Endothelial cell of hepatic sinusoid (primary cell): ENCODE results near the gene GART.
"Not testable (repeated sequence)": the region's sequence is repeated elsewhere in the genome, so short reads cannot be mapped to it uniquely, and the experiment has no call there.

ENCODE experiments used
- in situ Hi-C: cut with HindIII; loops from 2 replicates; pipeline ENCODE4 v1.10.0; 2017; ENCODE audit warnings: low sequenced_read_pairs

GART gene

DNA sequence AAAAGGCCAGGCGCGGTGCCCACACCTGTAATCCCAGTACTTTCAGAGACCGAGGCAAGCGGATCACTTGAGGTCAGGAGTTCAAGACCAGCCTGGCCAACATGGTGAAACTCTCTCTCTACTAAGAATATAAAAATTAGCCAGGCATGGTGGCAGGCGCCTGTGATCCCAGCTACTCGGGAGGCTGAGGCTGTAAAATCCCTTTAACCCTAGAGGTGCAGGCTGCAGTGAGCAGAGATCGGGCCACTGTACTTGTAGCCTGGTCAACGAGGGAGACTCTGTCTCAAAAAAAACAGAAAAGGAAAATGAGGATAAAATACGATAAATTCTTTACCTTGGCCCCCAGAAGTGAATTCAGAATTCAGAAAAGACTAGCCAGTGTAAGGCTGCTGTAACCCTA lies 63.7 kb downstream of the GART start:
- in situ Hi-C loops: no loop called here

DNA sequence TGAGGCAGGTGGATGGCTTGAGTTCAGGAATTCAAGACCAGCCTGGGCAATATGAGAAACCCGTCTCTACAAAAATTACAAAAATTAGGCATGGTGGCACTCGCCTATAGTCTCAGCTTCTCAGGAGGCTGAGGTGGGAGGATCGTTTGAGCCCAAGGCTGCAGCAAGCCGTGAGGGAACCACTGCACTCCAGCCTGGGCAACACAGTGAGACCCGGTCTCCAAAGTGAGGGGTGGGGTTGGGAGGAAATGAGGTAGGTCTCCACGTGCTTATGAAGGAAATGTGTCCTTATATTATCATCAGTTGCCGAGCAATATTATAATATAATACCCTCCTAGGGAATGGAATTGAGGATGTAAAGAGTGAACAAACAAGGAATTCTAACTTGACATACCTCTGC lies 64.9 kb downstream of the GART start:
- in situ Hi-C loops: no loop called here

DNA sequence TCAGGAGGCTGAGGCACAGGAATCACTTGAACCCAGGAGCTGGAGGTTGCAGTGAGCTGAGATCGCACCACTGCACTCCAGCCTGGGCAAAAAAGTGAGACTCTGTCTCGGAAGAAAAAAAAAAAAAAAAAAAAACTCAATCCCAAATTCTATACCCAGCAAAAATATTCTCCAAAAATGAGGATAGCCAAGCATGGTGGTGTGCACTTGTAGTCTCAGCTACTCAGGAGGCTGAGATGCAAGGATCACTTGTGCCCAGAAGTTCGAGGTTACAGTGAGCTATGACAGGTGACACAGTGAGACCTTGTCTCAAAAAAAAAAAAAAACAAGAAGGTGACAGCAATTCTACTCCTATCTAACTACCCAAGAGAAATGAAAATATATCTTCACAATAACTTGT lies 68.6 kb downstream of the GART start:
- in situ Hi-C loops: no loop called here

DNA sequence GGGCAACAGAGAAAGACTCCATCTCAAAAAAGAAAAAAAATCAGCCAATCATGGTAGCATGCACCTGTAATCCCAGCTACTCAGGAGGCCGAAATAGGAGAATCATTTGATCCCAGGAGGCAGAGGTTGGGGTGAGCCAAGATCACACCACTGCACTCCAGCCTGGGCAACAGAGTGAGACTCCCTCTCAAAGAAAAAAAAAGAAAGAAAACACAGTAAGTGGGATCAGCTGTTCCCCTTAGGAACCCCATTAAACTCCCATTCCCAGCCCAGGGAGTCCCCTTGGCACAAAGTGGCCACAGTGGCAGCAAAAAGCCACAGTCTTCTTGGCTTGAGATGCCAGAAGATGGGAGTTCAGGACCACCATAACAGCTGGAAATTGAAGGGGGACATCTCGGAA lies 71.2 kb downstream of the GART start:
- in situ Hi-C loops: no loop called here

DNA sequence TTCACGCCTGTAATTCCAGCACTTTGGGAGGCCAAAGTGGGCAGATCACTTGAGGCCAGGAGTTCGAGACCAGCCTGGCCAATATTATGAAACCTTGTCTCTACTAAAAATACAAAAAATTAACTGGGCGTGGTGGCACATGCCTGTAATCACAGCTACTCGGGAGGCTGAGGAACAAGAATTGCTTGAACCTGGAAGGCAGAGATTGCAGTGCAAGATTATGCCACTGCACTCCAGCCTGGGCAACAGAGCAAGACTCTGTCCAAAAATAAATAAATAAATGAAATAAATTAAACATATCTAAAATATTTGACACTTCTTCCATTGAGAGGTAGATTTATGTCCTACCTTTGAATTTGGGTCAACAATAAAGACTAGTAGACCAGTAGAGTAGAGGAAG lies 72.7 kb downstream of the GART start:
- in situ Hi-C loops: not testable (repeated sequence)

DNA sequence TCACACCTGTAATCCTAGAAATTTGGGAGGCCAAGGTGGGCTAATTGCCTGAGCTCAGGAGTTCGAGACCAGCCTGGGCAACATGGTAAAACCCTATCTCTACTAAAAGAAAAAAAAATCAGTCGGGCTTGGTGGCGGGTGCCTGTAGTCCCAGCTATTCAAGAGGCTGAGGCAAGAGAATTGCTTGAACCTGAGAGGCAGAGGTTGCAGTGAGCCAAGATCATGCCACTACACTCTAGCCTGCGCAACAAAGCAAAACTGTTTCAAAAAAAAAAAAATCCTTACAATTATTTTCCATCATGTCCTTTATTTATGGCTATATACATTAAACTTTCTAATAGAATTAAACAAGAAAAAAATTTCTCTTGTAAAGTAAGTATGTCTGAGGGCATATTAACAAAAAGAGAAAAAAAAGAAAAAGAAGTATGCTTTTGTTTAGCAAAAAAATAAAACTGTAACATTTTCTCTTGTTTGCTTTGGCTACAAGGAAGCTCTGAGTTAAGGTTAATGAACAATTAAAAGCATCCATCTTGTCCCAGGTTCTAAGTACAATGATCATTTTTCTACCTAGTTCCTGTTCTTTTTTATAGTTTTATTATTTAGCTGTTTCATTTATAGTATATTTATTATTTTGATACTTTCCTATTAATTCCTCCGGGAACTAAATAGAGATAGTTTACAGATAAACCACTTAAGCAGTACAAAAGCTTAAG lies 80.2 kb downstream of the GART start:
- in situ Hi-C loops: no loop called here

GRCh38 chr21:33458861-33459260 lies 83.1 kb downstream of the GART start:
- in situ Hi-C loops: loop anchor here (10.0 kb wide), 1 partner anchor 254 kb away; no protein-coding TSS in a partner anchor

- in situ Hi-C loops: loop anchor here (10.0 kb wide), 1 partner anchor 251 kb away; no protein-coding TSS in a partner anchor
These were observed 86.1 kb downstream of the GART start for GRCh38 chr21:33455686-33456446.
